HG02571 (cell line): ENCODE measurements around the gene LRMDA.
"Not testable (repeated sequence)": the region's sequence is repeated elsewhere in the genome, so short reads cannot be mapped to it uniquely, and the experiment has no call there.

Experiments
- ATAC-seq: cut with Tn5 transposase; IDR thresholded peaks from one replicate; pipeline ENCODE4 v1.9.1; 2021; ENCODE audit warnings: mild to moderate bottlenecking, moderate library complexity; ENCODE audit not compliant: unreplicated experiment

LRMDA gene

DNA sequence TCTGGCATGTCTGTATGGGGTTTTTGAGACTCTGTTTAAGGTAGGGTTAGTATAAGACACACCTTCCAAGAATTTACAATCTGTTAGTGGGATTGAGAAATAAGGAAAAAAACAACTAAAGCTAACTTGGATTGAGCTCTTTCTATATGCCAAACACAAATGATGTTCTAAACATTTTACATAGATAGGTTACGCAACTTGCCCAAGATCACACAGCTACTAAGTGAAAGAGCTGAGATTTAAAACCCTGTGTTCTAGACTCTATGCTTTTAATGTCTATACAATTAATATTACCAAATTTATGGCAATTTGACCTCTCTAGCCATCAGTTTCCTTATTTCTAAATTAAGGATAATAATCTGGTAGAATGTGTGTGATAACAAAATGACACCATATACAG lies 1056.2 kb downstream of the LRMDA start:
- ATAC-seq = no peak

DNA sequence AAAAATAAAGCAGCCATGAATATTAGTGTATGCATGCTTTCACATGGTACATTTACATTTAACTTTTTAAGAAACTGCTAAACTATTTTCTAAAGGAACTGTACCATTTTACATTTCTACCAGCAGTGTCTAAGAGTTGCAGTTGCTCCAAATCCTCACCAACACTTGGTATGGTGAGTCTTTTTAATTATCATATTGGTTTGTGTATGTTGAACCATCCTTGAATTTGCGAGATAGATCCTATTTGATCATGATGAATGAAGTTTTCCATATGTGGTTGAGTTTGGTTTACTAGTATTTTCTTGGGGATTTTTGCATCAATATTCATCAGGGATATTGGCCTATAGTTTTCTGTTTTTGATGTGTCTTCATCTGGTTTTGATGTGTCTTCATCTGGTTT lies 1057.2 kb downstream of the LRMDA start:
- no peak for ATAC-seq

DNA sequence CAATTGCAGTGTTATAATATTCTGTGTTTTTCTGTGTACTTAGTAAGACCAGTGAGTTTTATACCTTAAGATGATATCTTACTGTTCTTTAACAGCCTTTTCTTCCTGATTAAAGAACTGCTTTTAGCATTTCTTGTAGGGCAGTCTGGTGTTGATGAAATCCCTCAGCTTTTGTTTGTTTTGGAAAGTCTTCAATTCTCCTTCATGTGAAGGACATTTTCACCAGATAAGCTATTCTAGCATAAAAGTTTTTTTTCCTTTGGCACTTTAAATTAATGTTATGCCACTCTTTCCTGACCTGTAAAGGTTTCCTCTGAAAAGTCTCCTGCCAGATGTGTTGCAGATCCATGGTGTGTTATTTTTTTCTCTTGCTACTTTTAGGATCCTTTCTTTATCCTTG lies 1059.8 kb downstream of the LRMDA start:
- no peak for ATAC-seq

DNA sequence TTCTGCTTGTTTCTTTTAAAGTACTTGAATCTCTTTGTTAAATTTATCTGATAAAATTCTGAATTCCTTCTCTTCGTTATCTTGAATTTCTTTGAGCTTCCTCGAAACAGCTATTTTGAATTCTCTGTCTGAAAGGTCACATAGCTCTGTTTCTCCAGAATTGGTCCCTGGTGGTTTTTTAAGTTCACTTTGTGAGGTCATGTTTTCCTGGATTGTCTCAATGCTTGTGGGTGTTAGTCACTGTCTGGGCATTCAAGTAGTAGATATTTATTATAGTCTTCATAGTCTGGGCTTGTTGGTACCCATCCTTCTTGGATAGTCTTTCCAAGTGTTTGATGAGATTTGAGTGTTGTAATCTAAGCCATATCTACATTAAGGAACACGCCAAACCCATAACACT lies 1060.6 kb downstream of the LRMDA start:
- ATAC-seq = no peak

DNA sequence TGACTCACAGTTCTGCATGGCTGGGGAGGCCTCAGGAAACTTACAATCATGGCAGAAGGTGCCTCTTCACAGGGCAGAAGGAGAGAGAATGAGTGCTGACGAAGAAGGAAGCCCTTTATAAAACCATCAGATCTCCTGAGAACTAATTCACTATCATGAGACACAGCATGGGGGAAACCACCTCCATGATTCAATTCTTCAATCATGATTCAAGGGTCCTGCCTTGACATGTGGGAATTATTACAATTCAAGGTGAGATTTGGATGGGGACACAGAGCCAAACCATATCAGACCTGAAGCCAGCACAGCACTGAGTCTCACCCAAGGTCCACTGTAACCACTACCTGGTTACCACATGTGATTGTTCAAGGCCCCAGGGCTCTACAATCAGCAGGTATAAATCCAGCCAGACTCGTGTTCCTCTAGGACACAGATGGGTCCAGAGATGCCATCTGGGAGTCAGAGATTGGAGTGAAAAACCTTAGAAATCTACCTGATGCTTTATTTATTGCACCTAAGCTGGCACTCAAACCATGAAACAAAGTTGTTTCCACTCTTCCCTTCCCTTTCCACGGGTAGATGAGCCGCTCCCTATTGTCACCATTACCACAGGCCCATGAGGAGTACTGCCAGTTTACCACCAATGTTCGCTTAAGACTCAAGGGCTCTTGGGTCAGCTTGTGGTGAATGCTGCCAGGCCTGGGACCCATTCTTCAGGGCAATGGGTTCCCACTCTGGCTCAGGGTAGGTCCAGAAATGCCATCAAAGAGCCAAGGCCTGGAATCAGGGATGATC lies 1061.5 kb downstream of the LRMDA start:
- no peak for ATAC-seq

DNA sequence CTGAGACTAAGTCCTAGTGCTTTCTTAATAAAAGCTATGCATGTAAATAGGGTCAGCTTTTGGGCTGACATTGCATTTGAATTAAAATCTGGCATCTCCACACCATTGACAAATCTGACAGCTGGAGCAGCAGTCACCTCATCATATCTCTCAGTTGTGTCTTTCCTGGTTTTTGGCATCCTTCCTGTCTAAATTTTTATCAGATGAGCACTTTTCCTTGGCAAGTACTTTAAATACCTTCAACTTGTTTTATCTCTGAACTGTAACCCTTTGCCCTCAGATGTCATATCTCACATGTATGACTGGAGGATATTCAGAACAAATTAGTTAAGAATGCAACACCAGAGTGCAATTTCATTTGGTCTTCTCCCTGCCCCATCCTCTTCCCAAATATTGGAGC lies 1066.2 kb downstream of the LRMDA start:
- no peak for ATAC-seq

DNA sequence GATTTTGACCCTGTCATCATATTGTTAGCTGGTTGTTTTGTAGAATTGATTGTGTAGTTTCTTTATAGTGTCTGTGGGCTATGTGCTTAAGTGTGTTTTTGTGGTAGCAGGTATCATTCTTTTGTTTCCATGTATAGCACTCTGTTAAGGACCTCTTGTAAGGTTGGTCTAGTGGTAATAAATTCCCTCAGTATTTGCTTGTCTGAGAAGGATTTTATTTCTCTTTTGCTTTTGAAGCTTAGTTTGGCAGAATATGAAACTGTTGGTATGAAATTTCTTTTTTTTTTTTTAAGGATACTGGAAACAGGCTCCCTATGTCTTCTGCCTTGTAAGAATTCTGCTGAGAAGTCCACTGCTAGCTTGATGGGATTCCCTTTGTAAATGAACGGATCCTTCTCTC lies 1073.4 kb downstream of the LRMDA start:
- no peak for ATAC-seq

DNA sequence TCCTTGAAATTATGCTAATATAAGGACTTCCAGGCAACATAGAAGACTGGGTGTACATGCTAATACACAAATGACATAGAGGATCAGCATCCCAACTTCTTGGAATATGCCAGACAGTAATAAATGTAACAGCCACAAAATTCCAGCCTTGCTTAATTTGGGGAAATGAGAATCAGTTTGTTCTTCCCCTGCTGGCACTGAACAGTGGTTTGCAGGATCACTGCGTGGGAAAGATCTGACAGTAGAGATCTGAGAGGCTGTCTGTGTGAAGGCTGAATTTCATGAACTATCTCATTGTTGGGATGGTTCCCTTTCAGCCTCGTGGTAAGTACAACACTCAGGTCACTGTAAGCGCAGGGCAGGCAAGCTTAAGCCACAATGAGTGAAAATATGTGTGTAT lies 1078.0 kb downstream of the LRMDA start:
- ATAC-seq = no peak

DNA sequence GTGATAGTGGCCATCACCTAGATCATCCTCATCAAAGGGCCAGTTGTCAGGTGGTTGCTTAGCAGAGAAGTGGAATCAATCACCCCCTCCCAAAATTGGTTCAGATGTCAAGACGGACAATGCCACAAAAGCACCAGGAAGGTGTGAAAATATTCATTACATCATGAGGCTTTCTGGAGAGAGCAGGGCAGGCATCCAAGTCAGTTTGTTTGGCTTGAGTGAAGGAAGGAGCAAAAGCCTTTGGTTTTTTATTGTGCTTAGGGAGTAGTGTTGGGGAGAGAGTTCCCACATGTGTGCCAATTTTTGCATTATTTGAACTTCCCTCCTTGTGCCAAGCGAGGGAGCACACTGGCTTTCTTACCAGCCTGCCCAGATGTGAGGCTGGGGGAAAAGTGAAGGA lies 1082.9 kb downstream of the LRMDA start:
- ATAC-seq = no peak

DNA sequence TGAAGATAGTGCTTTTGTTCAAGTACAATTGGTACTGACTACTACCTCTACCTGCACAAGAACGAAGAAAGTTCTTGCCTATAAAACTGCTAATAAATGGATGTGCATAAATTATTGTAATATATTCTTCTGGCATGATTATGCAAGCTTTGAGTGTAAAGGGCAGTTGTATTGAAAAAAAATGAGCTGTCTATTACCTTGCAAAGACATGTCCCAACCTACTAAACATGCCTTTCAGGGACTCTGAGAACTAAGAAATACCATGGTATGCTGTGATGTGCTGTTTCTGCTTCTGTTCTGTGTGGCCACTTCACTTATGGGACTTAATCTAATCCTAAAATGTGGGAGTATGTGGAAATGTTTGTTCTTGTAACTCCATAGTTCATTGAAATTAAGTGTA lies 1083.4 kb downstream of the LRMDA start:
- no peak for ATAC-seq

DNA sequence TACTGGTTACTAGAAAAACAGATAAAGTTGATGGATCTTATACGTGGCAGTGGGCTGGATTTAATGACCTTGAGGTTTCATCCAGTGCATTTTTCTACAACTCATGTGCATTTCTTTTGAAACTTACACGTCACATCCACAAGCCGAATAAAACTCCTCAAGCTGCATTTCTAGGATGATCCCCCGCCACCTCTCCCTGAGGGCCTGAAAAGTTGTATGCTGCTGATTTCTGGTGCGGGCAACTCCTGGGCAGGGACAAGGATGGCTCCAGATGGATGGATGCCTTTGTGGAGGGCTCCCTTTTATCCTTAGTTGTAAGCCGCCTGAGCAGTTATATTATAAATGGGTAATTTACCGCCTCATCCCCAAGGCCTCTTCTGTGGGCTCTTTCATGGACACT lies 1091.1 kb downstream of the LRMDA start:
- no peak for ATAC-seq

DNA sequence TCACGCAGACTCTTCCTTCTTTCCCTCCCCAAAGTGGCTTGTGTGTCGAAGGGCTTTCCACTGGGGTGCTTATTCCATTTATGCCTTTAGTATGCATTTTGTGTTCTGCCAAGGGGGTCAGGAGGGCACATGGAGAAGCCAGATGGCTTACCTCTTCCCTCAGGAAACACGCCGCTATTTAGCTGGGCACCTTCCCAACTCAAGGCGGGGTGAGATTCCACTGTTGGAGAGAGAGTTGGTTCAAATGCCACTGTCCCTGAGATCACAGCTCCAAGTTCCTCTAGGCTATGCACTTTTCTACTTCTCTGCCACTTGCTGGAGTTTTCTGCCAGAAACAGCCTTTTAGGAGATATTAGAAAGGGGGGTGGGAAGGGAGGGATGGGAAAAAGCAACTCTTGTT lies 1091.8 kb downstream of the LRMDA start:
- no peak for ATAC-seq

DNA sequence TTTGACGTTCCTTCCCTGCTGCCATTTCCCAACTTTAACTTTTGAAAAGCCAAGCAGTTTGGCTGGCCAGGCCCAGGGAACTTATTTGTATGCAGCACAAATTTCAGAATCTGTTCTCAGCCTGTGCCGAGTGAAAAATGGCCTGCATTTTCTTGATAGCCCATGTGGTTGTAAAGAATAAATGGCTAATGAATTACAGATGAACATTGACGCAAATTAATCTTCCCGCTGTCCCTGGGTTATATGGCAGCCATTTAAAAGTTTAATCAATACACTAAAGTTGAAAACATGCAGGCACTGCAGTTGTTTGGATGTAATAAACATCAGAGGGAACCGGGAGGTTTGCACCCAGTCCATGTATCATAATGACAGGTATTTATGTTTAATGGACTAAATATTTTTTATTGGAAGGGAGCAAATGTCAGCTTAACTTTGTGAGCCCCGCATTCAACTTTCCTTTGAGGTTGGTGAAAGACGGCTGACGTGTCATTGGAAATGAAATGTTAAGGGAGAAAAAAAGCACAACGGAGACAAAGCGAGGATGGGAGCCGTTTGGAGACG lies 1092.4 kb downstream of the LRMDA start:
- no peak for ATAC-seq

DNA sequence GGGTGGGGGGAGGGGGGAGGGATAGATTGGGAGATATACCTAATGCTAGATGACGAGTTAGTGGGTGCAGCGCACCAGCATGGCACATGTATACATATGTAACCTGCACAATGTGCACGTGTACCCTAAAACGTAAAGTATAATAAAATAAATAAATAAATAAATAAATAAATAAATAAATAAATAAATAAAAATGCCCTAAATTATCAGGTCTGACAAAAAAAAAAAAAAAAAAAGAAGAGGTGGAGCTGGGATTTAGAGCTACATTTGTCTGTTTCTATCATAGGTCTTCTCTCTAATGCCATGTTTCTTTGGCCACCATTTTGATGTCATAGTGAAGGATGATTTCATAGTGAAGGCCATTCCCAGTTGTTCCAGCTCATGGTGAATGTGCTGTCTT lies 1095.4 kb downstream of the LRMDA start:
- ATAC-seq = not testable (repeated sequence)

DNA sequence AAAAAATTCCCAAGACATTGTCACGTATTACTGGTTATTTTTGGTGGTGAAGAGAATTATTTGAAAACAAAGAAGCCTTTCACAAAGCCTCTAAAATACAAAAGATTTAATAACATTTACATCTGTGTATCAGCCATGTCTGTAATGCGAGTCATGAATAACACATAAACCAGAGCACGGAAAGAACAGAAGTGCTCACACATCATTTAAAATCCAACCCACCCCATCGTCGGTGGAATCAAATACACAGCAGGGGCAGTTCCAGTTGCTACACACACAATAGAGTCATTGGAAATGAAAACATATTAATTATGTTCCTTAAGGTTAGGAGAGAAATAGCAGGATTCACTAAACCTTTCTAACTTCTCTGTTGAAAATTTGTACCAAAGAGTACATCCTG lies 1108.9 kb downstream of the LRMDA start:
- ATAC-seq = no peak

DNA sequence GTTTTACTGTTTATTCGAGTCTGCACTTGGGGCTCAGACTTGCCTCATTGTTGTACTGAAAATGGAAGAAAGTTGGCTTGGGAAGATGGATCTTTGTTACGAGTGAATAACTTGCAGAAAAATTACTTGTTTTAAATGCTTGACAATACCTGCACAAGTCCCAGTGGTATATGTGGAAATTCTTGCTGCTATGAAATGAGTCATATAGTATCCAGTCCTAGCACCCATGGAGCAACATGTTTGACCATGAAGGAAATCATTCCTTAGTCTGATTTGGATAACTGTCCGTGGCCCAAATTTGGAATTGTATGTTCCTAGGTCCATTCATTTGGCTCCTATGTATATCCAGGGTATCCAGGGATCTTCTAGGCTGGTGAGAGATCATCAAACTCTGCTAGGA lies 1109.4 kb downstream of the LRMDA start:
- no peak for ATAC-seq

DNA sequence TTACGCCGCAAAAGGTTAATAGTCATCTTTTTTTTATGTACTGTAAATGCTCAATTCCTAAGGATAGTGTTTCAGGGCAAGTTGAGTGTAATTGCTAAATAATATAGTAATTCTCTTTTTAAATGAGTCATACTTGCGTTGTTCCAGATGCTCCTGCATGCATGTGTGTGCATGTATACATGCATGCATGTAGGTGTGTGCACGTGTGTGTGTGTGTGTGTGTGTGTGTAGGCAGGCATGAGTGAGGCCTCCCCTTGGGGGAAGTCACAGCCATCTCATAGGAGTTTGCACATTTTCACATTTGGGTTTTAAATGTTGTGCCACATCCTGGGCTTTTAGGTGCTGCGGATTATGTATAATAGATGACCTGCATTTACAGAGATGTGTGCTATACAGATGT lies 1110.4 kb downstream of the LRMDA start:
- ATAC-seq = no peak

DNA sequence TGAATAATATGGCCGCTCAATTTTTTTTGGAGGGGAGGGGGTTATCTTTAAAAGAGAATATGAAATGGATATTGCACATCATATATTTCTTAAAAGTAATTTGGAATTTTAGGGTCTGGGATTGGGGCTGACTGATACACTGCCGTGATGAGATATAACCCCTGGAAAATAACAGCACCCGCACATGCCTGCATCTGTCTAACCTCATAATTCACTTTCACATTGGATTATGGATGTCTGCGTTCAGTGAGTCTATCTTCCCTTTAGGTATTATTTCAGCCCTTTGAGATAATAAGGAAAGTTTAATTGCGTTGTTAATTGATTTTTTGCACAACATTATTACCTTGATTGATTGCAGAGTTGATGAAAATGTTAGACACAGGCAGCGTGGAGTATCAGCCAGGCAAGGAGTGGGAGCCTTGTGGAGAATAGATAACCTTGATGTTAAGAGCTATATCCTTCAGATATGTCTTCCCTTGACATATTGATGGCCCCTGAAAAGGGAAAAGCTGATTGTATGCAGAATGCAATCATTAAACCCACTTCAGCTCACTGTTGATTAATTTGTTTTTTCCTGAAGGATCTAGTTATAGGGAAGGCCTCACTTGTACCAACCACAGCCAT lies 1111.0 kb downstream of the LRMDA start:
- no peak for ATAC-seq

DNA sequence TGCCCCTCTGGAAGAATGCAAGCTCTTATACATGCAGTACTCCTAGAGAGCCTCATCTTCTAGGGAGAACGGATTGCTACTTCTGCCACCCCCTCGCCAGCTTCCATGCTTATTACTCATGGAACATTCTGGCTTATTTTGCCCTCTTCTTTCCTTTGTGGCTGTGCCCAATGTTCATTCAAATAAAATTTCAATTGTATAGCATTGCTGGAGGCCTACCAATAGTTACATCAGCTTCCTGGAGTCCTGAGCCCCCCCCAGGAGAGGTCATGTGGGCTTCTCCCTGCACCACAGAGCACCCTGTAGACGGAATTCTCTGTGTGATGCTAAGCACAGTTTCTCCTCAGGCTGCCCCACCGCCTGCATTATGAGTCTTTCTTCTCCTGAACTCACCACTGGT lies 1112.2 kb downstream of the LRMDA start:
- no peak for ATAC-seq

DNA sequence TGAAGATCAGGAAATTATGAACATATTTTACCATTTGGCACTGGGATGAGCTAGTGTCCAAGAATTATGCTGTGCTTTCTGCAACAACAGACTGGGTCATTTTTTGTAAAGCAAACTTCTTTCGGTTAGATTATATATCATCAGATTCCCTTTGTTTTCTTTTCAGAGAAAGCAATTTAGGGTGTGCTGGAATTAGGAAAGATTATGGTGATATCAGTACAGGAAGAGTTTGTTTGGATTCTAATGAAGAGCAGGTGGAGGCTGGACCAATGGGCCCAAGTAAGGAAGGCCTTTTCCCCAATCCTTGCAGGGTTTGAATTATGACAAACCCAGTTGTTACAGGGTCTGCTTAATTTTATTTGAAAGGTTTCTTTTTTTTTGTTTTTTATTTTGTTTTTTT lies 1113.4 kb downstream of the LRMDA start:
- ATAC-seq = no peak

DNA sequence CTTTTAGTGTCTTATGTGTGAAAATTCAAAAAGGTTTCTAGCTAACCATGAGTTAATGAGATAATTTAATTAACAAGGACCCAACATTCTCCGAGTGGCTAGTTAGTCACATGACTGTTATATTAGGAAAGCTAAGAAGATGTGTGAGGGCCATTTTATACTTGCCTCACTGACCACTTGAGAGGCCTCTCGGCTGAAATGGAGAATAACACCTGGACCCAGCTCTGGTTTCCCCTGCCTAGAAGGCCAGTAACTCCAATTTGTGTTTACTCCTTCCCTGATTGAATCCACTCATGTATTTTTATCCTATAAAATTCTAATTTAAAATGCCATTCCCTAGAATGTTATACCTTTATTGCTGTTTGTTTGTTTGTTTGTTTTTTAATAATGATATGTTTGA lies 1115.0 kb downstream of the LRMDA start:
- no peak for ATAC-seq

DNA sequence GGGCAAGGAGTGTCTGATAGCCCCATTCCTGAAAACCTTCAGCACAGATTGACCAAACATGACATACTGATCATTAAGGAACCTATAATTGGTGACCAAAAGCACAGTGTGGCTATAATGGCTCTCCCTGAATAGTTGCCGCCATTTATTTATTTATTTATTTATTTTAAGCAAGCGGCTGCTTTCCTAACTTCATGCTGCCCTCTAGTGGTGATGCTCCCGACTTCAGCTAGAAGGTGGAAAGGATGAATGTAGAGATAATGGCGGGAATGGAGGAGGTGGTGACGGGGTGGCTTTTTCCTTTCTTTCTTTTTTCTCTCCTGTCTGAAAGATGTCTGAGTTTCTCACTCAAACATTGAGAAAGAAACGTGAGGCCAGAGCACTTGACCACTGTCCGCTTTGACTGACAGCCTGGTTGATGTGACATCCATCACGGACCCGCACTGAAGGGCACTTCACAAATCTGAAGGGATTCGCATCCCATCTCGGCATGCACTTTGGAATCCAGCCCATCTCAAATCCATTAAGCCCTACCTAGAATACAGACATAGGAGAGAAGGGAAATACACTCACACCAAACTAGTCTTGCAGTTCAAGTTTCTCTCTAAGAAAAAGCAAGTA lies 1116.0 kb downstream of the LRMDA start:
- no peak for ATAC-seq
